ENCODE data around the gene SLC15A4.

- TF ChIP-seq, protein P1, sequence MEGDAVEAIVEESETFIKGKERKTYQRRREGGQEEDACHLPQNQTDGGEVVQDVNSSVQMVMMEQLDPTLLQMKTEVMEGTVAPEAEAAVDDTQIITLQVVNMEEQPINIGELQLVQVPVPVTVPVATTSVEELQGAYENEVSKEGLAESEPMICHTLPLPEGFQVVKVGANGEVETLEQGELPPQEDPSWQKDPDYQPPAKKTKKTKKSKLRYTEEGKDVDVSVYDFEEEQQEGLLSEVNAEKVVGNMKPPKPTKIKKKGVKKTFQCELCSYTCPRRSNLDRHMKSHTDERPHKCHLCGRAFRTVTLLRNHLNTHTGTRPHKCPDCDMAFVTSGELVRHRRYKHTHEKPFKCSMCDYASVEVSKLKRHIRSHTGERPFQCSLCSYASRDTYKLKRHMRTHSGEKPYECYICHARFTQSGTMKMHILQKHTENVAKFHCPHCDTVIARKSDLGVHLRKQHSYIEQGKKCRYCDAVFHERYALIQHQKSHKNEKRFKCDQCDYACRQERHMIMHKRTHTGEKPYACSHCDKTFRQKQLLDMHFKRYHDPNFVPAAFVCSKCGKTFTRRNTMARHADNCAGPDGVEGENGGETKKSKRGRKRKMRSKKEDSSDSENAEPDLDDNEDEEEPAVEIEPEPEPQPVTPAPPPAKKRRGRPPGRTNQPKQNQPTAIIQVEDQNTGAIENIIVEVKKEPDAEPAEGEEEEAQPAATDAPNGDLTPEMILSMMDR (IDR thresholded peaks at IDR 0.05; ENCODE audit: insufficient read depth, low read depth, low read length), result no peak
- TF ChIP-seq EZH2 (IDR thresholded peaks at IDR 0.05; ENCODE audit: insufficient read depth, low read length), result no peak
Measured at GRCh38 chr12:128814411-128815261, 9.1 kb downstream of the SLC15A4 start.

All from astrocyte (in vitro differentiated cells and primary cell).